OCI-LY3 (cell line): ENCODE data around the gene ELFN1.

Source experiments
- EZH2phosphoT487 ChIP-seq: fragments of 200-600 bp; shearing (Covaris generic); IDR thresholded peaks from 2 replicates; pipeline ENCODE4 v1.6.1; 2018; ENCODE audit warnings: antibody characterized with exemption, mixed run types, low read depth
- TF ChIP-seq, protein P1 (sequence below): fragments of 200-600, 300-600 bp; sonication (generic); IDR thresholded peaks from 2 replicates; pipeline ENCODE4 v1.5.1; 2014; ENCODE audit warnings: antibody characterized with exemption, low read length, low read depth

DNA sequence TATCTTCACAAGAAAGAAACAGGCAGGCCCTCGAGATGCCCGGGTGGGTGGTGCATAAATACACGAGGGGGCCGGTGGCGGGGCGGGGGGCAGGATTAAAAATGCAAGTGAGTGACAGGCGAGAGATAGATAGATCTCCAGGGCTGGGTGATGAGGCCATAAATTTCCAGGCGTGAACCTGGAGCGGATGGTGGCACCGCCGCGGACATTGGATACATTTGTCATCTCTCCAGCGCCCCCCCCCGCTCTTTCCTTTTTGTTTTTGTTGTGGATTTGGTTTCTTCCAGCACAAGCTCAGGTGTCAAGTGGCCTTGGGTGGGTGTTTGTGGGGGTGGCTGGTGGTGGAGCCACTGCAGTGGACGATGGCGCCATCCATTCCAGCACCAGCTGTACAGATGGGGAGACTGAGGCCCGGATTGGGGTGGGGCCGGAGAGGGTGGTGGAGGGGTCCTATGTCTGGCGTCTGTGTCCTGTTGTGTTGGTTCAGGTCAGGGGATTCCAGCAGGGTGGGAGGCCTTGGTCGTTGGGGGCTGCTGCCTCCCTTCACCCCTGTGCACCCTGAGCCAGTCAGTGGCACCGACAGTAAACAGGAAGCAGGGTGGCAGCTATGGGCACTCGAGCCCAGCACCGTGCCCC lies 2.9 kb downstream of the ELFN1 start:
- TF ChIP-seq, protein P1, sequence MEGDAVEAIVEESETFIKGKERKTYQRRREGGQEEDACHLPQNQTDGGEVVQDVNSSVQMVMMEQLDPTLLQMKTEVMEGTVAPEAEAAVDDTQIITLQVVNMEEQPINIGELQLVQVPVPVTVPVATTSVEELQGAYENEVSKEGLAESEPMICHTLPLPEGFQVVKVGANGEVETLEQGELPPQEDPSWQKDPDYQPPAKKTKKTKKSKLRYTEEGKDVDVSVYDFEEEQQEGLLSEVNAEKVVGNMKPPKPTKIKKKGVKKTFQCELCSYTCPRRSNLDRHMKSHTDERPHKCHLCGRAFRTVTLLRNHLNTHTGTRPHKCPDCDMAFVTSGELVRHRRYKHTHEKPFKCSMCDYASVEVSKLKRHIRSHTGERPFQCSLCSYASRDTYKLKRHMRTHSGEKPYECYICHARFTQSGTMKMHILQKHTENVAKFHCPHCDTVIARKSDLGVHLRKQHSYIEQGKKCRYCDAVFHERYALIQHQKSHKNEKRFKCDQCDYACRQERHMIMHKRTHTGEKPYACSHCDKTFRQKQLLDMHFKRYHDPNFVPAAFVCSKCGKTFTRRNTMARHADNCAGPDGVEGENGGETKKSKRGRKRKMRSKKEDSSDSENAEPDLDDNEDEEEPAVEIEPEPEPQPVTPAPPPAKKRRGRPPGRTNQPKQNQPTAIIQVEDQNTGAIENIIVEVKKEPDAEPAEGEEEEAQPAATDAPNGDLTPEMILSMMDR = no peak
- no peak for TF ChIP-seq EZH2phosphoT487
